Measurements from ENCODE around the gene TMEM163.
"Not testable (repeated sequence)": the region's sequence is repeated elsewhere in the genome, so short reads cannot be mapped to it uniquely, and the experiment has no call there.

The TMEM163 gene

GRCh38 chr2:134583462-134583861 is 135.3 kb downstream of the TMEM163 start:
- no peak for DNase-seq (ENCODE audit: low read depth in 3 of 3, low spot score in 1 of 3)

GRCh38 chr2:134582547-134582899 is 136.3 kb downstream of the TMEM163 start:
- DNase-seq (ENCODE audit: low read depth in 3 of 3, low spot score in 1 of 3), result no peak

GRCh38 chr2:134581877-134582546 is 136.8 kb downstream of the TMEM163 start:
- DNase-seq (ENCODE audit: low read depth in 3 of 3, low spot score in 1 of 3), result no peak

GRCh38 chr2:134578316-134578715 is 140.5 kb downstream of the TMEM163 start:
- no peak for DNase-seq (ENCODE audit: low read depth in 3 of 3, low spot score in 1 of 3)

- DNase-seq (ENCODE audit: low read depth in 3 of 3, low spot score in 1 of 3), result no peak
Measured at GRCh38 chr2:134576478-134576877, 142.3 kb downstream of the TMEM163 start.

- DNase-seq (ENCODE audit: low read depth in 3 of 3, low spot score in 1 of 3), result no peak
Measured at GRCh38 chr2:134575888-134576287, 142.9 kb downstream of the TMEM163 start.

- no peak for DNase-seq (ENCODE audit: low read depth in 3 of 3, low spot score in 1 of 3)
Measured at GRCh38 chr2:134574611-134575330, 144.0 kb downstream of the TMEM163 start.

- DNase-seq (ENCODE audit: low read depth in 3 of 3, low spot score in 1 of 3), result no peak
Measured at GRCh38 chr2:134573724-134574123, 145.1 kb downstream of the TMEM163 start.

- DNase-seq (ENCODE audit: low read depth in 3 of 3, low spot score in 1 of 3), result no peak
Measured at GRCh38 chr2:134573085-134573370, 145.8 kb downstream of the TMEM163 start.

- DNase-seq (ENCODE audit: low read depth in 3 of 3, low spot score in 1 of 3), result no peak
Measured at GRCh38 chr2:134572314-134573084, 146.3 kb downstream of the TMEM163 start.

- no peak for DNase-seq (ENCODE audit: low read depth in 3 of 3, low spot score in 1 of 3)
Measured at GRCh38 chr2:134570676-134571075, 148.1 kb downstream of the TMEM163 start.

- no peak for DNase-seq (ENCODE audit: low read depth in 3 of 3, low spot score in 1 of 3)
Measured at GRCh38 chr2:134568413-134568812, 150.4 kb downstream of the TMEM163 start.

- no peak for DNase-seq (ENCODE audit: low read depth in 3 of 3, low spot score in 1 of 3)
Measured at GRCh38 chr2:134567666-134568065, 151.1 kb downstream of the TMEM163 start.

GRCh38 chr2:134564955-134565354 is 153.8 kb downstream of the TMEM163 start:
- not testable (repeated sequence) for DNase-seq (ENCODE audit: low read depth in 3 of 3, low spot score in 1 of 3)

- no peak for DNase-seq (ENCODE audit: low read depth in 3 of 3, low spot score in 1 of 3)
Measured at GRCh38 chr2:134564549-134564948, 154.3 kb downstream of the TMEM163 start.

- DNase-seq (ENCODE audit: low read depth in 3 of 3, low spot score in 1 of 3), result no peak
Measured at GRCh38 chr2:134558208-134558830, 160.5 kb downstream of the TMEM163 start.

GRCh38 chr2:134555411-134555810 is 163.4 kb downstream of the TMEM163 start:
- DNase-seq (ENCODE audit: low read depth in 3 of 3, low spot score in 1 of 3), result no peak

- no peak for DNase-seq (ENCODE audit: low read depth in 3 of 3, low spot score in 1 of 3)
Measured at GRCh38 chr2:134553657-134554056, 165.1 kb downstream of the TMEM163 start.

- DNase-seq (ENCODE audit: low read depth in 3 of 3, low spot score in 1 of 3), result no peak
Measured at GRCh38 chr2:134550566-134551164, 168.1 kb downstream of the TMEM163 start.

- no peak for DNase-seq (ENCODE audit: low read depth in 3 of 3, low spot score in 1 of 3)
Measured at GRCh38 chr2:134549104-134549503, 169.7 kb downstream of the TMEM163 start.

GRCh38 chr2:134540990-134541389 is 177.8 kb downstream of the TMEM163 start:
- DNase-seq (ENCODE audit: low read depth in 3 of 3, low spot score in 1 of 3), result no peak

All from stimulated activated CD4-positive, alpha-beta T cell treated with anti-CD3 and anti-CD28 coated beads, TNF-alpha, amount 100 ng/mL, for 1 hour (primary cell).